GM18508 (cell line): ENCODE results near the gene CRISPLD2.

Source experiments
- ATAC-seq: cut with Tn5 transposase; IDR thresholded peaks from one replicate; pipeline ENCODE4 v1.9.1; 2021; ENCODE audit warnings: moderate number of reproducible peaks; ENCODE audit not compliant: insufficient read depth, unreplicated experiment

The CRISPLD2 gene

GRCh38 chr16:84898447-84898846, 78.7 kb downstream of the CRISPLD2 start:
- ATAC-seq: no peak

- no peak for ATAC-seq
Observed at GRCh38 chr16:84899414-84899813, 79.6 kb downstream of the CRISPLD2 start.

DNA sequence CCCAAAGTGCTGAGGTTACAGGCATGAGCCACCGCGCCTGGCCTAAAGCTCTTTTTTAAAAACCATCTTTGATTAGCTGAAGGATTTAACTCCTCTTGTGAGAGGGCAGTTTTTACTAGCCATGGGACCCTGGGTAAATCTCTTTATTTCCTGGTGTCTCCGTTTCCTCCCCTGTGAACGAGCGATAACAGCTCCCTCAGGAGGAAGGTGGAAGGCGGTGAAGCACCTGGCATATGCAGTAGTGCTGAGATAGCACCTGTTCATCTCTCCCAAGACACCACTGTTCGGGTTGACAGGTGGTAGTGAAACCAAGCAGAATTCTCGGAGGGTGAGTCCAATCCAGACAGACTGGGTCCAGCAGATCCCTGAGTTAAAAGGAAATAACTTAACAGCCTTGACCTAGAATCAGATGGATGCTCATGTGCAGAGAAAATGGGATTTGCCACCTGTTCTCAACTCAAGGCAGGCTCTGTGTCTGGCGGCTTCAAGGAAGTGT, 86.2 kb downstream of the CRISPLD2 start:
- no peak for ATAC-seq

- ATAC-seq: no peak
Observed at GRCh38 chr16:84907051-84907450, 87.3 kb downstream of the CRISPLD2 start.

DNA sequence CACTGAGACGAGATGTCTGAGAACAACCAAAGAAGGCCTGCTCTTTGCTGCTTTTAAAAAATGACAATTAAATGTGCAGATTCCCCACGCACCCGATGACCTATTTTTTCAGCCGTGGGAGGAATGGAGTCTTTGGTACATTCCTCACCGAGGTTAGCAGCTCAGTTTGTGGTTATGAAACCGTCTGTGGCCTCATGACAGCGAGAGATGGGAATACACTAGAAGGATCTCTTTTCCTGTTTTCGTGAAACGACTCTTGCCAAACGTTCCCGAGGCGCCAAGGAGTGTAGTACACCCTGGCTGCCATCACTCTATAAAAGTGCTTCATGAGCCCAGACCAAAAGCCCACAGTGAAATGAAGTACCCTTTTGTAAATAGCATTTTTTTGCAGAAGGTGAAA, 87.8 kb downstream of the CRISPLD2 start:
- ATAC-seq: no peak

- no peak for ATAC-seq
Observed at GRCh38 chr16:84909476-84910085, 89.8 kb downstream of the CRISPLD2 start.

GRCh38 chr16:84911486-84912216, 91.9 kb downstream of the CRISPLD2 start:
- no peak for ATAC-seq

GRCh38 chr16:84913315-84913714, 93.5 kb downstream of the CRISPLD2 start:
- no peak for ATAC-seq

GRCh38 chr16:84914273-84914672, 94.5 kb downstream of the CRISPLD2 start:
- ATAC-seq: no peak

DNA sequence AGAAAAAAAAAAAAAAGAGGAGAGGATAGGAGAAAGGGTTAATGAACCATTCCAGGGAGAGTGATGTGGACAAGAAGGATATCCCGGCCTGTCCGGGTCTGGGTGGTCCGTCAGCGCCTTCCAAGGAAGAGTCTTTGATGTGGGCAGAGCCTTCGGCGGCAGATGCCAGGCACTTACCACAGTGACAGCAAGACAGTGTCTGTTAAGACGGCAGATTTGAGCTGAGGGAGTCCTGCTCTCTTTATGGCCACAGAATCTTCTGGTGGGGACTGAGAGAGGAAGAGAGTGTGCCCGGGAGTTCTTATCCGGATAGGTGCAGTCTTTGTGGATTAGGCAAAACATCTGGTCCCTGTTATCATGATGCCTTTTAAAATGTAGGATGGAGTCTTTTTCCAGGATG, 96.4 kb downstream of the CRISPLD2 start:
- no peak for ATAC-seq

- ATAC-seq: no peak
Observed at GRCh38 chr16:84916850-84917249, 97.1 kb downstream of the CRISPLD2 start.

DNA sequence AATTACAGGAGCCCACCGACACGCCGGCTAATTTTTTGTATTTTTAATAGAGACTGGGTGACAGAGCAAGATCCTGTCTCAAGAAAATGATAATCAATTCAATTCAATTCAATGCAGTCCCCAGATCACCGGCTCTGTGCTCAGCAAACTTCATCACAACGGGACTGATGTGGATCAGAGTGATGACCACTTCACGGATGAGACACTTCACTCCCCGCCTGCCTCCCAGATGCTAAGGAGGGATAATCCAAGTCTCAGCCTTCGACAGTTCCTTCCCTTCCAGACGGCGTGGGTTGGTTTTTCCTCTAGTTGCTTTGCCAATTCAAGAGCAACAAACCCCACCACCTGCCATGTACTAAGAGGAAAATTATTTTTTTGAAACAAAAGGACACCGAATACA, 97.7 kb downstream of the CRISPLD2 start:
- ATAC-seq: no peak

DNA sequence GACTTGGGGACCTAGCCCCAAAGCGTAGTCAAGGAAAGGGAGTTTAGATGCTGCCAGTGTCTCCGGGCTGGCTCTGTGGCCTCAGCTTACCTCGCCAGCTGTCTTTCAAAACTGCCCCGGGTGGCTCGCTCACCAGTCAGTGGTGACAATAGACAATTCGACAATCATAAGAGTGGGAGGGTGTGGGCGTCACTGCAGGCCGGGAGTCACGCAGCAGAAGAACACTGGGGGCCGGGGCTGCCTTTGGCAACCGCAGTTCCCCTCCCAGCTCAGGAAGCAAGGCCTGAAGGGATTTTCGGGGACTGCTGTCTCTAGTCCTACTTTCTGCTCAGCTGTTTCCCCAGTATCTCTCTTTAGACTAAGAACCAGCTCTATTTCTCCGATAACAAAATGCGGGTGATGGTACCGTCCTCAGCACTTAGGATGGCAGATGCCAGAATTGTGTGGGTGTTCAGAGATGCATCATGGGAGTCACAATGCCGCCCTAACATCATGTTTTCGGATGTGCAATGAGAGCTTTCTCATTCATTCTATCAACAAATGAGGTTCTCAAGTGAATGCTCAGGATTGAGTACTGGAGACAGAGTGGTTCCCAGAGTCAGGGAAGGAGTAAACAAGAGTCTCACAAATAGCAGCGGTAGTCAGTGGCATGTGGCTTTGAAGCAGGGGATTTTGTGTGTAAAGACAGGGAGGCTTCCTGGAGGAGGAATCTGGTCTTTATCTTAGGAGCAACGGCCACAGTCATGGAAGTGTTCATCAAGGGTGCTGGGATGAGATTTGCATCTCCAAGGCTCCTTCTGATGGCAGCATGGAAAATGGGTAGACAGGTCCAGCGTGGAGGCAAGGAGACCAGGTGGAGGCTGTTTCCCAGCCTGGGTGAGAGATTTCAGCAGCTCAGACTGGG, 98.5 kb downstream of the CRISPLD2 start:
- ATAC-seq: no peak

GRCh38 chr16:84919269-84919668, 99.5 kb downstream of the CRISPLD2 start:
- no peak for ATAC-seq

DNA sequence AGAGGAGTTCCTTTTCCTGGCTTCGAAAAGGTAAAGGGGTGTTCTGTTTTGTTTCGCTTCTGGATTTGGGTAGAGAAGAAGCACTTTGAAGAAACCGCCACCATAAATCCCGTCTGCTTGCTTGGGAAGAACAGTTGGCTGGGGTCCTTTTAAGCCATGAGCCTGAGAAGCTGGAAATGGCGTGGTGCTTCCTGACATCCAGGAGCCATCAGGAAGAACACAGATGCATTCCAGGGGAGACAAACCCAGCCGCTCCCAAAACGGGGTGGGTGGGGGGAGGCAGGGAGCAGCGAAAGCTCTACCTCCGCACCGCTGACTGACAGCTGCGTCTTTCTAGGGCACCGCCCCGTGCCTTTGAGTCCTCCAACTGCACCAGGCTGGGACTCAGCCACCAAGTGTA, 99.9 kb downstream of the CRISPLD2 start:
- no peak for ATAC-seq

DNA sequence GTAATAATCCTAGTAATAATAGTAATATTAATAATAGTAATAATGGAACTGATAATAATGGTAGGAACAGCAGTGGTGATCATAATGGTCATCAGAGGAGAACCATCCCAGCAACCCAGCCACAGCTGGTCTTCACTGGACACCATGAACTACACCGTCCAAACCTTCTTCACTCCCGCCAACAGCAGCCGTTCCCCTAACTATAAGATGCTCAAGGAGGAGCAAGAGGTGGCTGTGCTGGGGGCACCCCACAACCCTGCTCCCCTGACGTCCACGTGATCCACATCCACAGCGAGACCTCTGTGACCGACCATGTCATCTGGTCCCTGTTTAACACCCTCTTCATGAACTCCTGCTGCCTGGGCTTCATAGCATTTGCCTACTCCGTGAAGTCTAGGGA, 100.5 kb downstream of the CRISPLD2 start:
- ATAC-seq: no peak

- no peak for ATAC-seq
Observed at GRCh38 chr16:84922351-84923120, 102.8 kb downstream of the CRISPLD2 start.

DNA sequence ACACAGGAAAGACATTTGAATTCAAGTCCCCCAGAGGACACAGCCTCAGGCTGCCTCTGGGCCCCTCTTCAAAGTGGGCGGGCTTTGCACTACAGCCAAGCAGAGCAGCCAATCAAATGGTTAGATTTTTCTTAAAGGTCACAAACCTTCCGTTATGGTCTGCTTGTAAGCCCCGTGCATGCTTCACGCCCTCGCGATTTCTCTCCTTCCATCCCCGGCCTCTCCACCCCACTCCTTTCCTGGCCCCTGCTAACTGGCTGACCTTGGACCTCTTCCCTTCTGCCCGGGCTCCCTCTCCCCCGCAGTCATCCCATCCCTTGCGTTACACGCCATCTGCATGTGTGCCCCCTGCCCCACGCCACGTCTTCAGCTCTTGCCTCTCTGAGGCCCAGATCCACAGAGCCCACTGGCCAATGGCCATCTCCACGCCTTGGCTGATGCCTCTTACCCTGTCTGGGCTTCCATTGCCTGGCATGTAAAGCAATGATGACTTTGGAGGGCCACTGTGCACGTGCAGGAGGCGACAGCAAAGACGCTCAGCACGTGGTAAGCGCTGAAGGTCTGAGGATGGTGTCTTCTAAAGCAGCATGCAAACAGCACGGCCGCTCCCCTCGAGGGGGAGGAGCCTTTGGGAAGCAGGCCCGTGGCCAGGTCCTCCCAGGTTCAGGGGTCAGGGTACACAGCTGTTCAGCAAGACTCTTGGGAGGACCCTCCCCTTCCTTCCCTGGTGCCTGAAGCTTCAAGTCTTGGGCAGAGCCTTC, 104.7 kb downstream of the CRISPLD2 start:
- no peak for ATAC-seq

DNA sequence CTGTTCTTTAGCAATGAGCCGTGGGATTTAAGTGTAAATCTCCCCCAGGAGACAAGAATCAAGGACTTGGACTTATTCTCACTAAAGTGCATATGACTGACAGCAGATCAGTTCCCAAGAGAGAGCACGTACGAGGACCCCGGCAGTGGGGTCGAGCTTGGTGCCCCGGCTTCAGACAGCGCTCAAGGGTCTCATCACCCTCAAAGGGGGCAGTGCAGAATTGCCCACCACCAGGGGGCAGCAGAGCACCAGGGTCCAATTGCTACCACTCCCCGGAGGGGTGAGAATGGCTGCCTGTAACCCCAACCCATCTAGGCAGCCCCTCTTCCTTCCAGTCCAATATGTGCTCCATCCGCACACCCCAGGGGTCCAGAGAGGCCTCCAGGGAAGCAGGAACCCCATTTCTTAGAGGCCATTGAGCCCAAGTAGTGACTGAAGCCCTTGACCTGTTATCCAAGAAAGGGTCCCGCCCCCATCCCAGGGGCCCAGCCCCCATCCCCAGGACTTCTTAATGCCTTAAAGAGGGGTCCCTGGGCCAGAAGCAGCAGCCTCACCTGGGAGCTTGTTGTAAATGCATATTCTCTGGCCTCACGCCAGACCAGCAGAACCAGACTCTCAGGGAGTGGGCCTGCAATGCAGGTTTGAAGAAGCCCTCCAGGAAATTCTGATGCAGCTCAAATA, 105.4 kb downstream of the CRISPLD2 start:
- ATAC-seq: no peak
